HepG2 (cell line): ENCODE measurements around the gene SCAND1. TPM values are rescaled to one million over a fixed set of nuclear protein-coding genes. Genes with fewer than 3 reads are reported as not detected.

Source experiments
- GLMP ChIP-seq: sonication (generic); formaldehyde crosslinking; IDR thresholded peaks from 2 replicates; pipeline ENCODE4 v1.9.0; 2021; ENCODE audit warnings: missing genetic modification reagents, mild to moderate bottlenecking, borderline replicate concordance
- HMGA1 ChIP-seq: sonication (generic); formaldehyde crosslinking; conservative IDR thresholded peaks from 2 replicates; pipeline ENCODE4 v1.4.0; 2020; ENCODE audit warnings: missing genetic modification reagents
- KLF13 ChIP-seq: sonication (generic); formaldehyde crosslinking; IDR thresholded peaks from 2 replicates; pipeline ENCODE4 v1.4.0; 2020; ENCODE audit warnings: mild to moderate bottlenecking, missing genetic modification reagents
- MAFG ChIP-seq: sonication (generic); formaldehyde crosslinking; IDR thresholded peaks from 2 replicates; pipeline ENCODE4 v1.5.1; 2020; ENCODE audit warnings: mild to moderate bottlenecking, missing genetic modification reagents
- MBNL3 ChIP-seq: fragments of 250-450 bp; sonication (Bioruptor Pico); conservative IDR thresholded peaks from 2 replicates; pipeline ENCODE4 v1.8.0; 2022; ENCODE audit warnings: mild to moderate bottlenecking, inconsistent platforms
- MEIS1 ChIP-seq: sonication (generic); formaldehyde crosslinking; IDR thresholded peaks from 2 replicates; pipeline ENCODE4 v1.9.0; 2021; ENCODE audit warnings: mild to moderate bottlenecking, missing genetic modification reagents, moderate library complexity, borderline replicate concordance
- RBM39 ChIP-seq: fragments of 200-400 bp; formaldehyde crosslinking; IDR thresholded peaks from one replicate; pipeline ENCODE4 v1.6.1; 2018; ENCODE audit warnings: antibody characterized with exemption, mild to moderate bottlenecking, low read depth, low read length; ENCODE audit not compliant: poor library complexity, severe bottlenecking
- STAT6 ChIP-seq: sonication (generic); formaldehyde crosslinking; IDR thresholded peaks from 2 replicates; pipeline ENCODE4 v1.4.0; 2020; ENCODE audit warnings: missing genetic modification reagents, mild to moderate bottlenecking, borderline replicate concordance
- SYNCRIP ChIP-seq: fragments of 200-400 bp; formaldehyde crosslinking; IDR thresholded peaks from 2 replicates; pipeline ENCODE4 v1.6.1; 2018; ENCODE audit warnings: mild to moderate bottlenecking, low read depth, low read length; ENCODE audit not compliant: insufficient read depth
- TEF ChIP-seq: sonication (generic); formaldehyde crosslinking; IDR thresholded peaks from 2 replicates; pipeline ENCODE4 v1.5.0; 2020; ENCODE audit warnings: missing genetic modification reagents
- ZHX2 ChIP-seq, 2 experiments: sonication (generic) in 1 of 2; formaldehyde crosslinking in 1 of 2; IDR thresholded peaks; 2 replicates each; pipeline versions ENCODE4 v1.6.1 to v1.9.0; 2014 to 2022; ENCODE audit warnings: antibody characterized with exemption in 1 of 2, borderline replicate concordance in 1 of 2, inconsistent platforms in 1 of 2, low read depth in 1 of 2, missing genetic modification reagents in 1 of 2
- ZNF121 ChIP-seq: sonication (generic); formaldehyde crosslinking; IDR thresholded peaks from 2 replicates; pipeline ENCODE4 v1.5.0; 2020; ENCODE audit warnings: mild to moderate bottlenecking, missing genetic modification reagents
- ZNF260 ChIP-seq: sonication (generic); formaldehyde crosslinking; IDR thresholded peaks from 2 replicates; pipeline ENCODE4 v1.4.0; 2020; ENCODE audit warnings: missing genetic modification reagents, low read depth, mild to moderate bottlenecking, borderline replicate concordance
- ZNF30 ChIP-seq: sonication (generic); formaldehyde crosslinking; IDR thresholded peaks from 2 replicates; pipeline ENCODE4 v1.5.0; 2020; ENCODE audit warnings: mild to moderate bottlenecking, missing genetic modification reagents
- ZNF383 ChIP-seq: sonication (generic); formaldehyde crosslinking; IDR thresholded peaks from 2 replicates; pipeline ENCODE4 v1.4.0; 2020; ENCODE audit warnings: missing genetic modification reagents, mild to moderate bottlenecking, borderline replicate concordance
- ZNF432 ChIP-seq: sonication (generic); formaldehyde crosslinking; IDR thresholded peaks from 2 replicates; pipeline ENCODE4 v1.5.0; 2020; ENCODE audit warnings: missing genetic modification reagents, mild to moderate bottlenecking, borderline replicate concordance
- ZNF790 ChIP-seq: sonication (generic); formaldehyde crosslinking; IDR thresholded peaks from 2 replicates; pipeline ENCODE4 v1.8.0; 2022; ENCODE audit warnings: missing genetic modification reagents, mild to moderate bottlenecking, borderline replicate concordance
- polyA plus RNA-seq, 8 experiments: library from polyadenylated mRNA; depleted of rRNA in 3 of 8; stranded (reverse) in 7 of 8; unstranded in 1 of 8; fragments of >200 nt; fragmentation: Illumina TruSeq in 4 of 8; extraction: Trizol in 4 of 8; gene quantifications; 2 replicates each; pipeline versions ENCODE4 v1.2.1 to v1.2.3, GENCODE V29; 2011 to 2016; ENCODE audit warnings: low read depth in 4 of 8, missing spikeins in 1 of 8, mixed read lengths in 1 of 8; ENCODE audit not compliant: insufficient read depth in 1 of 8
- total RNA-seq, 5 experiments: library from RNA; depleted of rRNA; stranded (reverse); fragments of >200 nt; fragmentation: Illumina TruSeq; extraction: Trizol; gene quantifications; 2 replicates each; pipeline ENCODE4 v1.2.3, GENCODE V29; 2016; ENCODE audit warnings: low read depth in 1 of 5

SCAND1 gene
- total and polyA plus RNA-seq, 2 of the 13 experiments (the other 11 are each of a cell fraction or from before 2014, with no cell fraction given) = 19.3 to 109 TPM

GRCh38 chr20:35954200-35954906, at the start of gene SCAND1 (continued):
- TF ChIP-seq ZHX2 (IDR thresholded peaks at IDR 0.05; ENCODE audit: low read depth) (peak; percentile 94), ZHX2 (CRISPR knock-in tag; IDR thresholded peaks at IDR 0.05; ENCODE audit: borderline replicate concordance) (no peak; the same call in 1 of the 2 replicates), MAFG (CRISPR knock-in tag) (0 out of 2 replicates have a peak, but pooled peaks have one; percentile 44), HMGA1 (no peak), ZNF432 (CRISPR knock-in tag) (no peak), MBNL3 (CRISPR knock-in tag) (no peak), GLMP (CRISPR knock-in tag) (no peak), RBM39 (peak; percentile 94), ZNF260 (no peak; the same call in 1 of the 2 replicates), ZNF121 (CRISPR knock-in tag) (peak; percentile 16; the same call in 1 of the 2 replicates), MEIS1 (peak; percentile 97), KLF13 (CRISPR knock-in tag) (no peak), ZNF383 (CRISPR knock-in tag) (peak; percentile 94; the same call in 1 of the 2 replicates), SYNCRIP (no peak), ZNF30 (no peak; the same call in none of the 2 replicates), ZNF790 (CRISPR knock-in tag) (peak; percentile 91; the same call in 1 of the 2 replicates), STAT6 (CRISPR knock-in tag) (peak; percentile 98; the same call in 1 of the 2 replicates), TEF (CRISPR knock-in tag) (peak; percentile 81)
